Neuronal stem cell (in vitro differentiated cells): ENCODE results near the gene THSD4.

Source experiments
- DNase-seq: peaks from one replicate; pipeline ENCODE4 v3.0.0-alpha.2; 2013; ENCODE audit warnings: low spot score
- H2AFZ ChIP-seq: one replicate; pipeline ENCODE4 v1.6.1; 2013; ENCODE audit warnings: mild to moderate bottlenecking, low read length, inconsistent platforms
- H2AK5ac ChIP-seq: 2 replicates; pipeline ENCODE4 v1.6.1; 2013; ENCODE audit warnings: low read depth, mild to moderate bottlenecking, inconsistent platforms, low read length, moderate library complexity, mixed read lengths
- H2BK120ac ChIP-seq: 2 replicates; pipeline ENCODE4 v1.6.1; 2013; ENCODE audit warnings: low read depth, mild to moderate bottlenecking, inconsistent platforms, low read length, moderate library complexity, mixed read lengths
- H2BK12ac ChIP-seq: one replicate; pipeline ENCODE4 v1.6.1; 2013; ENCODE audit warnings: low read length, inconsistent platforms
- H2BK15ac ChIP-seq: 2 replicates; pipeline ENCODE4 v1.6.1; 2013; ENCODE audit warnings: mild to moderate bottlenecking, low read length, inconsistent platforms, mixed read lengths
- H2BK5ac ChIP-seq: one replicate; pipeline ENCODE4 v1.6.1; 2013; ENCODE audit warnings: inconsistent platforms, mild to moderate bottlenecking, low read length, moderate library complexity
- H3K14ac ChIP-seq: one replicate; pipeline ENCODE4 v1.6.1; 2013; ENCODE audit warnings: low read length, inconsistent platforms
- H3K18ac ChIP-seq: 2 replicates; pipeline ENCODE4 v1.6.1; 2013; ENCODE audit warnings: low read length, inconsistent platforms
- H3K23ac ChIP-seq: 2 replicates; pipeline ENCODE4 v1.6.1; 2013; ENCODE audit warnings: low read depth, mild to moderate bottlenecking, mixed read lengths, low read length, inconsistent platforms; ENCODE audit not compliant: poor library complexity
- H3K27ac ChIP-seq: replicated peaks from 3 replicates; pipeline ENCODE4 v1.5.1; 2013; ENCODE audit warnings: low read length, inconsistent platforms
- H3K27me3 ChIP-seq, 3 experiments: 2 replicates each; pipeline ENCODE4 v1.6.1; 2013; ENCODE audit warnings: low read length in 3 of 3, mild to moderate bottlenecking in 2 of 3, inconsistent platforms in 1 of 3, low read depth in 1 of 3, mixed read lengths in 1 of 3, moderate library complexity in 1 of 3; ENCODE audit not compliant: control insufficient read depth in 3 of 3, insufficient read depth in 3 of 3
- H3K36me3 ChIP-seq, 2 donors: replicated peaks in 1 of 2; 2 replicates each; pipeline ENCODE4 v1.6.1; 2013; ENCODE audit warnings: low read length in 2 of 2; ENCODE audit not compliant: control insufficient read depth in 2 of 2, insufficient read depth in 2 of 2
- H3K4ac ChIP-seq: 2 replicates; pipeline ENCODE4 v1.6.1; 2013; ENCODE audit warnings: inconsistent platforms, mild to moderate bottlenecking, low read length, moderate library complexity
- H3K4me1 ChIP-seq, 2 donors: 1 replicate in 1 of 2; 2 replicates in 1 of 2; pipeline ENCODE4 v1.6.1; 2013; ENCODE audit warnings: low read length in 2 of 2, low read depth in 1 of 2; ENCODE audit not compliant: control insufficient read depth in 2 of 2, insufficient read depth in 1 of 2
- H3K4me2 ChIP-seq: one replicate; pipeline ENCODE4 v1.6.1; 2013; ENCODE audit warnings: mild to moderate bottlenecking, low read length, inconsistent platforms; ENCODE audit not compliant: insufficient read depth, poor library complexity, severe bottlenecking
- H3K4me3 ChIP-seq, 2 donors: 2 replicates each; pipeline ENCODE4 v1.5.1; 2013; ENCODE audit warnings: low read length in 2 of 2, mild to moderate bottlenecking in 2 of 2, inconsistent platforms in 1 of 2, moderate library complexity in 1 of 2
- H3K79me1 ChIP-seq: one replicate; pipeline ENCODE4 v1.6.1; 2013; ENCODE audit warnings: low read depth, mild to moderate bottlenecking, inconsistent platforms, low read length, moderate library complexity
- H3K9ac ChIP-seq: one replicate; pipeline ENCODE4 v1.6.1; 2013; ENCODE audit warnings: mild to moderate bottlenecking, low read depth, low read length, inconsistent platforms; ENCODE audit not compliant: poor library complexity
- H3K9me3 ChIP-seq, 2 donors: replicated peaks in 1 of 2; 2 replicates each; pipeline versions ENCODE3 to v1.6.1; 2013; ENCODE audit warnings: low read length in 2 of 2, mild to moderate bottlenecking in 2 of 2, inconsistent platforms in 1 of 2, low read depth in 1 of 2, mixed read lengths in 1 of 2, moderate library complexity in 1 of 2; ENCODE audit not compliant: control insufficient read depth in 2 of 2, insufficient read depth in 1 of 2
- H4K8ac ChIP-seq: one replicate; pipeline ENCODE4 v1.6.1; 2013; ENCODE audit warnings: low read depth, mild to moderate bottlenecking, inconsistent platforms, low read length, moderate library complexity
- H4K91ac ChIP-seq: one replicate; pipeline ENCODE4 v1.6.1; 2013; ENCODE audit warnings: low read length, low read depth, mild to moderate bottlenecking, inconsistent platforms; ENCODE audit not compliant: poor library complexity
- WGBS, 2 donors: extraction: QIAGEN DNeasy Blood & Tissue Kit; methylation state at CpG; one replicate each; pipeline ENCODE4 v1.1.7; 2013; ENCODE audit warnings: missing lambda C conversion rate in 2 of 2, mixed read lengths in 1 of 2; ENCODE audit not compliant: insufficient read length in 2 of 2, insufficient replicate concordance in 1 of 2; ENCODE audit errors: extremely low coverage in 2 of 2; 5-methylcytosine and 5-hydroxymethylcytosine counted together

The THSD4 gene

GRCh38 chr15:71707230-71708050 lies 592.2 kb downstream of the THSD4 start:
- H3K18ac ChIP-seq: no peak overlapping the region
- H3K14ac ChIP-seq: no peak overlapping the region
- no peak for DNase-seq
- no peak overlapping the region for H4K91ac ChIP-seq
- H2BK12ac ChIP-seq: no peak overlapping the region
- no peak overlapping the region for H4K8ac ChIP-seq
- H3K4me3 ChIP-seq: no peak overlapping the region
- H3K9ac ChIP-seq: no peak overlapping the region
- H2AK5ac ChIP-seq: no peak overlapping the region
- no peak overlapping the region for H3K4ac ChIP-seq
- H2BK5ac ChIP-seq: no peak overlapping the region
- no peak overlapping the region for H3K27ac ChIP-seq
- peaks cover 0 to 5% of the 10 kb centered on the region in 2 donors for H3K4me1 ChIP-seq
- no peak overlapping the region for H3K4me2 ChIP-seq
- H3K27me3 ChIP-seq: peaks cover 0 to 16% (median 0%) of the 10 kb centered on the region in 3 experiments
- no peak overlapping the region for H3K23ac ChIP-seq
- no peaks in the 10 kb centered on the region for H3K79me1 ChIP-seq
- no peak overlapping the region for H2AFZ ChIP-seq
- no peak overlapping the region for H2BK15ac ChIP-seq
- H2BK120ac ChIP-seq: no peak overlapping the region
- no peaks in the 10 kb centered on the region for H3K9me3 ChIP-seq
- no peaks in the 10 kb centered on the region for H3K36me3 ChIP-seq
- 100% methylated on average over 3 of the region's 5 CpGs; no CpG with 5 or more reads in 1 of the 2 donors for WGBS, 2 donors

DNA sequence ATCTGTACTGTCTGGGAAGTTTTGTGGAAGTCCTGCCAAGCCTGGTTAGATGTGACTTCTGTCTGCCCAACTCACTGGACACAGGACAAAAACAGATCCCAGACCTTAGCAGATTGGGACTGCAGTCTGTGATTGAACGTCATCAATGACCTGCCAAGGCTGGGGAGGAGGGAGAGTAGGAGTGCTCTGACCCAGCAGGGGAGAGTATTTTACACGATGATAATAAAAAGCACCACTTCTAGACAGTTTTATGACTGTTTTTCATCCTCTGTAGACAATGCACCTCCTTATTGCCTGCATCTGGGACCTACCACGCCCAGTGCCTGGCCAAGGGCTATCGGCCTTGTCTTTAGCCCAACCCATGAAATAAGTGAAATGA lies 592.8 kb downstream of the THSD4 start:
- no peak overlapping the region for H2AK5ac ChIP-seq
- H2BK15ac ChIP-seq: no peak overlapping the region
- peaks cover 0 to 6% of the 10 kb centered on the region in 2 donors for H3K4me1 ChIP-seq
- no peak overlapping the region for H3K4ac ChIP-seq
- H3K27me3 ChIP-seq: peaks cover 0 to 16% (median 0%) of the 10 kb centered on the region in 3 experiments
- no peak overlapping the region for H3K27ac ChIP-seq
- no peak overlapping the region for H3K14ac ChIP-seq
- H3K36me3 ChIP-seq: no peaks in the 10 kb centered on the region
- no peak overlapping the region for H3K4me2 ChIP-seq
- no peaks in the 10 kb centered on the region for H3K9me3 ChIP-seq
- no peak overlapping the region for H3K23ac ChIP-seq
- H3K18ac ChIP-seq: no peak overlapping the region
- H3K9ac ChIP-seq: no peak overlapping the region
- no peak overlapping the region for H4K8ac ChIP-seq
- H2BK120ac ChIP-seq: no peak overlapping the region
- WGBS, 2 donors: no CpG with 5 or more reads among the region's 4 CpGs
- H2AFZ ChIP-seq: no peak overlapping the region
- H2BK5ac ChIP-seq: no peak overlapping the region
- H3K4me3 ChIP-seq: no peak overlapping the region
- no peak overlapping the region for H2BK12ac ChIP-seq
- H4K91ac ChIP-seq: no peak overlapping the region
- no peak for DNase-seq
- H3K79me1 ChIP-seq: no peaks in the 10 kb centered on the region

GRCh38 chr15:71708741-71709140 lies 593.5 kb downstream of the THSD4 start:
- no peak overlapping the region for H3K9ac ChIP-seq
- no peaks in the 10 kb centered on the region for H3K79me1 ChIP-seq
- H2AFZ ChIP-seq: no peak overlapping the region
- no peak overlapping the region for H4K8ac ChIP-seq
- H3K4me3 ChIP-seq: no peak overlapping the region
- H3K27ac ChIP-seq: no peak overlapping the region
- peaks cover 0 to 16% (median 0%) of the 10 kb centered on the region in 3 experiments for H3K27me3 ChIP-seq
- no peaks in the 10 kb centered on the region for H3K36me3 ChIP-seq
- H3K4ac ChIP-seq: no peak overlapping the region
- no peak overlapping the region for H4K91ac ChIP-seq
- H2BK15ac ChIP-seq: no peak overlapping the region
- H3K4me2 ChIP-seq: no peak overlapping the region
- DNase-seq: no peak
- H3K14ac ChIP-seq: no peak overlapping the region
- WGBS, 2 donors: no CpG with 5 or more reads among the region's 11 CpGs
- H3K23ac ChIP-seq: no peak overlapping the region
- peaks cover 0 to 8% of the 10 kb centered on the region in 2 donors for H3K4me1 ChIP-seq
- no peaks in the 10 kb centered on the region for H3K9me3 ChIP-seq
- H3K18ac ChIP-seq: no peak overlapping the region
- no peak overlapping the region for H2AK5ac ChIP-seq
- H2BK5ac ChIP-seq: no peak overlapping the region
- no peak overlapping the region for H2BK120ac ChIP-seq
- no peak overlapping the region for H2BK12ac ChIP-seq

- Histone ChIP-seq H2BK12ac (no peak overlapping the region), H3K27ac (no peak overlapping the region), H3K4me2 (no peak overlapping the region), H3K4me1 (peaks cover 0 to 6% of the 10 kb centered on the region in 2 donors), H2BK120ac (no peak overlapping the region), H3K18ac (no peak overlapping the region), H4K8ac (no peak overlapping the region), H3K27me3 (peaks cover 0 to 16% (median 0%) of the 10 kb centered on the region in 3 experiments), H4K91ac (no peak overlapping the region), H3K4me3 (no peak overlapping the region), H3K9ac (no peak overlapping the region), H3K4ac (no peak overlapping the region), H2AK5ac (no peak overlapping the region), H3K9me3 (no peaks in the 10 kb centered on the region), H2AFZ (no peak overlapping the region), H2BK5ac (no peak overlapping the region), H3K23ac (no peak overlapping the region), H3K79me1 (no peaks in the 10 kb centered on the region), H3K14ac (no peak overlapping the region), H3K36me3 (no peaks in the 10 kb centered on the region), H2BK15ac (no peak overlapping the region)
- WGBS, 2 donors: no CpG with 5 or more reads among the region's 3 CpGs
- DNase-seq: no peak
These were observed 594.6 kb downstream of the THSD4 start for GRCh38 chr15:71709808-71710418.
